ENCODE measurements around the gene PSME4. TPM values are rescaled to one million over a fixed set of nuclear protein-coding genes. Genes with fewer than 3 reads are reported as not detected.

PSME4 gene
- total RNA-seq, 2 donors from 2014 or later = 44.3 to 61.4 TPM

DNA sequence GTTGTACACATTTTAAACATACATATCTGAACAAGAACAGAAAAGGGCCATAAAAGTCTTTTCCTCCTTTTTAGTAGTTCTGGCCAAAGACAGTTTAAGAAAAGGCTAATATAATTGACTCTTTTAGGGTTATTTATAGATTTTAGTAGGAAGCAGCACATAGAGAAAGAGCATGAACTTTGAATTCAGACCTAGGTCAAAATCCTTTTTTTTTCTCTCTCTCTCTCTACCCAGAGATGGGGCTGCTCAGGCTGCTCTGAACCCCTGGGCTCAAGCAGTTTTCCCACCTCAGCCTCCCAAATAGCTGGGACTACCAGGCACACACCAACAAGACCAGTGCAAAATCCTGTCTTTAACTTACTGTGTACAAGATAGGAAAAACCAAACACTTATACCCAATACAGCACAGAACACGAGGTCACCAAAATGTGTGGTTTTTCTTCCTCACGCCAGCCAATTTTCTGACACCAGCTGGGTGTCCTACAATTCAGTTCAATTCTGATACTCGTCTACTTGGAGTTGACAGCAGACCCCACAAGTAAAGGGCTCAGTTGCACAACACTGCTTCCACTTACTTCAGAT, 151.8 kb downstream of the PSME4 start:
- no peak for DNase-seq (ENCODE audit: low spot score)
- Histone ChIP-seq H3K4me3 (no peak overlapping the region), H3K9me3 (no peaks in the 10 kb centered on the region), H3K27me3 (no peaks in the 10 kb centered on the region), H3K36me3 (peaks cover 49% of the 10 kb centered on the region), H3K27ac (no peak overlapping the region), H3K4me1 (no peaks in the 10 kb centered on the region)
- TF ChIP-seq, protein P1, sequence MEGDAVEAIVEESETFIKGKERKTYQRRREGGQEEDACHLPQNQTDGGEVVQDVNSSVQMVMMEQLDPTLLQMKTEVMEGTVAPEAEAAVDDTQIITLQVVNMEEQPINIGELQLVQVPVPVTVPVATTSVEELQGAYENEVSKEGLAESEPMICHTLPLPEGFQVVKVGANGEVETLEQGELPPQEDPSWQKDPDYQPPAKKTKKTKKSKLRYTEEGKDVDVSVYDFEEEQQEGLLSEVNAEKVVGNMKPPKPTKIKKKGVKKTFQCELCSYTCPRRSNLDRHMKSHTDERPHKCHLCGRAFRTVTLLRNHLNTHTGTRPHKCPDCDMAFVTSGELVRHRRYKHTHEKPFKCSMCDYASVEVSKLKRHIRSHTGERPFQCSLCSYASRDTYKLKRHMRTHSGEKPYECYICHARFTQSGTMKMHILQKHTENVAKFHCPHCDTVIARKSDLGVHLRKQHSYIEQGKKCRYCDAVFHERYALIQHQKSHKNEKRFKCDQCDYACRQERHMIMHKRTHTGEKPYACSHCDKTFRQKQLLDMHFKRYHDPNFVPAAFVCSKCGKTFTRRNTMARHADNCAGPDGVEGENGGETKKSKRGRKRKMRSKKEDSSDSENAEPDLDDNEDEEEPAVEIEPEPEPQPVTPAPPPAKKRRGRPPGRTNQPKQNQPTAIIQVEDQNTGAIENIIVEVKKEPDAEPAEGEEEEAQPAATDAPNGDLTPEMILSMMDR (IDR thresholded peaks at IDR 0.05) = no peak

Small RNAs within 50 kb of the gene (microRNA-seq; reads per million reads assigned to microRNA genes)
- 0 reads per million in 2 donors for gene MIR3682 (ENCODE audit: borderline number of aligned reads in 2 of 2, borderline replicate concordance in 1 of 2)

Other genes with a start within 250 kb of the PSME4 start
- 1 to 10 TPM; 3.3 to 4.3 TPM for gene CHAC2, start 203.2 kb downstream of the PSME4 start, total RNA-seq
- 10 to 100 TPM in 1 of 2 donors, 1 to 10 TPM in 1; 9.2 to 11.4 TPM for gene ASB3, start 184.0 kb downstream of the PSME4 start, total RNA-seq
- 10 to 100 TPM; 41.2 to 55.7 TPM for gene ERLEC1, start 183.9 kb downstream of the PSME4 start, total RNA-seq
- 1 to 10 TPM; 1.3 to 2.5 TPM for gene GPR75, start 111.0 kb downstream of the PSME4 start, total RNA-seq
- gene ACYP2, start 144.6 kb upstream of the PSME4 start, total RNA-seq = 10 to 100 TPM; 32.7 to 48.1 TPM

All from right atrium auricular region (tissue), 2 donors.